ENCODE results near the gene SYT9.

The SYT9 gene

GRCh38 chr11:7251836-7252682 lies at the start of gene SYT9:
TSS of gene SYT9 (plus strand) at chr11:7251904. CDS start at chr11:7252187, 283 bp downstream.
- TF ChIP-seq CTCF (IDR thresholded peaks at IDR 0.05) = no peak

- no peak for TF ChIP-seq CTCF (IDR thresholded peaks at IDR 0.05)
Observed at GRCh38 chr11:7202412-7202811, 49.3 kb upstream of the SYT9 start.

- TF ChIP-seq CTCF (IDR thresholded peaks at IDR 0.05) = no peak
Observed at GRCh38 chr11:7204778-7205177, 46.9 kb upstream of the SYT9 start.

GRCh38 chr11:7208391-7208790 lies 43.3 kb upstream of the SYT9 start:
- no peak for TF ChIP-seq CTCF (IDR thresholded peaks at IDR 0.05)

- TF ChIP-seq CTCF (IDR thresholded peaks at IDR 0.05) = no peak
Observed at GRCh38 chr11:7219491-7219890, 32.2 kb upstream of the SYT9 start.

- no peak for TF ChIP-seq CTCF (IDR thresholded peaks at IDR 0.05)
Observed at GRCh38 chr11:7220636-7221035, 31.1 kb upstream of the SYT9 start.

GRCh38 chr11:7222619-7223018 lies 29.1 kb upstream of the SYT9 start:
- no peak for TF ChIP-seq CTCF (IDR thresholded peaks at IDR 0.05)

Measured in LNCAP (cell line).